ENCODE results near the gene ATPAF2.

DNA sequence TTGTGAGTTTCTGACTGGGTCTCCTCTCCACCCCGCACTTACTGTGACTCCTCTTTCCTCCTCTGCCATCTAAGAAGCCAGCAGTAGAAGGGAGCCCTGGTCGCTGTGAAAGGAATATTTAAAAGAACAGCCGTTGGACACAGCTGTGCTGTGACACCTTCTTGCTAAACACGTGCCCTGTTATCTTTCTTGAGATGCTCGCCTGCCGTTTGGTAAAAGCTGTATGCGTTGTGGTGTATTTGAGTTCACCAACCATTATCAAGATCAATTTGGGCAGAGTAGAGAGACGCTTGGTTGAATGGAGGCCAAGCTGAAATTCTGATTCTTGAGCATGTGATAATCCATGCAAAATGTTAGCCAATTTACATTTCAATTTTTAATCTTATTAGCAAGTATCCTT lies 4.0 kb upstream of the ATPAF2 start:
- no peak for TF ChIP-seq EZH2 (IDR thresholded peaks at IDR 0.05; ENCODE audit: insufficient read depth, poor library complexity, severe bottlenecking)
- no peak for TF ChIP-seq EZH2phosphoT487 (IDR thresholded peaks at IDR 0.05; ENCODE audit: insufficient read depth, low read depth)

Data from GM23248 (cell line).